Glutamatergic neuron (in vitro differentiated cells): ENCODE data around the gene ZDHHC24. TPM values are rescaled to one million over a fixed set of nuclear protein-coding genes. Genes with fewer than 3 reads are reported as not detected.

Experiments used
- DNase-seq: peaks from one replicate; pipeline ENCODE4 v3.0.0; 2022
- H3K27ac Mint-ChIP-seq: one replicate; pipeline ENCODE4 v1.8.0; 2020; ENCODE audit warnings: mild to moderate bottlenecking, mixed read lengths, inconsistent platforms; ENCODE audit not compliant: unreplicated experiment
- H3K27me3 Mint-ChIP-seq: one replicate; pipeline ENCODE4 v1.8.0; 2020; ENCODE audit warnings: mild to moderate bottlenecking, moderate library complexity, mixed read lengths, inconsistent platforms; ENCODE audit not compliant: unreplicated experiment
- H3K36me3 Mint-ChIP-seq: one replicate; pipeline ENCODE4 v1.8.0; 2020; ENCODE audit warnings: mild to moderate bottlenecking, mixed read lengths, inconsistent platforms; ENCODE audit not compliant: unreplicated experiment
- H3K4me1 Mint-ChIP-seq: one replicate; pipeline ENCODE4 v1.8.0; 2020; ENCODE audit warnings: mild to moderate bottlenecking, low read depth, mixed read lengths, inconsistent platforms; ENCODE audit not compliant: unreplicated experiment
- H3K4me3 Mint-ChIP-seq: one replicate; pipeline ENCODE4 v1.8.0; 2020; ENCODE audit warnings: mild to moderate bottlenecking, mixed read lengths, inconsistent platforms; ENCODE audit not compliant: unreplicated experiment
- H3K9me3 Mint-ChIP-seq: one replicate; pipeline ENCODE4 v1.8.0; 2020; ENCODE audit warnings: mild to moderate bottlenecking, moderate library complexity, mixed read lengths, inconsistent platforms; ENCODE audit not compliant: unreplicated experiment
- total RNA-seq: library from RNA; stranded (reverse); fragmentation: NEBNext Ultra II Directional; extraction: Animal tissue kit (Norgen Biotek cat#: 25700); gene quantifications from one replicate; pipeline ENCODE4 v1.2.1, GENCODE V29; 2021; ENCODE audit not compliant: unreplicated experiment
- TF ChIP-seq, protein P1 (sequence below): fragments of 200-600 bp; sonication (generic); IDR thresholded peaks from one replicate; pipeline ENCODE4 v1.5.0; 2021; ENCODE audit not compliant: partially characterized antibody, unreplicated experiment

Gene ZDHHC24
- total RNA-seq, 1 donor from 2014 or later = 11.5 TPM

DNA sequence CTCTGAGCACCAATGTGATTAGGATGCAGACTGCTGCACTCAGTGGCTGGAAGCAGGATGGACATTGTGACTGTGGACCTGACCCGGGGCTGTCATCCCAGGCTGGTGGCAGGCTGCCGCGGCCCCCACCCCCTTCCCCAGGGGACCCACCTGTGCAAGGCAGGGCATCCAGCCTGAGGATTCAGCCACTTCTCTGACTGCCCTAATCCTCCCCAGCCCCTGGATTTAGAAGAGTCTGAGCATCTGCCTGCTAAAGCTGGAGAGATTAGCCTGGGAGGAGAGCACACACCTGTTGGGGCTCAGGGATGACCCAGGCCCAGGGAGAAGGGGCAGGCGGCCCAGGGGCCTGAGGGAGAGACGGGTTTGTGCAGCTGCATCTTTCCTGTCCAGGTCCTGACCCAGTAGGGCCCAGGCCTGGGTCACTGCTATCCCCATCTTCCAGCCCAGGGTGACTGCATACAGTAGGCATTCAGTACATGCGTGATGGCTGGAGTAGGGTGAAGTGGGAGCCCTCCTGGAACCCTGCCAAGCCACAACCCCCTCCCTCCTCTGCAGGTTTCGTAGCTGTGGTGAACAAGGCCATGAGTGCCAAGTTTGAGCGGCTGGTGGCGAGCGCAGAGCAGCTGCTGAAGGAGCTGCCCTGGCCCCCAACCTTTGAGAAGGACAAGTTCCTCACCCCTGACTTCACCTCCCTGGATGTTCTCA is 53.5 kb downstream of the ZDHHC24 start:
- Mint-ChIP-seq H3K27ac (no peak overlapping the region), H3K4me3 (no peak overlapping the region), H3K27me3 (no peaks in the 10 kb centered on the region), H3K4me1 (peaks cover 1% of the 10 kb centered on the region), H3K36me3 (peaks cover 8% of the 10 kb centered on the region), H3K9me3 (no peaks in the 10 kb centered on the region)
- TF ChIP-seq, protein P1, sequence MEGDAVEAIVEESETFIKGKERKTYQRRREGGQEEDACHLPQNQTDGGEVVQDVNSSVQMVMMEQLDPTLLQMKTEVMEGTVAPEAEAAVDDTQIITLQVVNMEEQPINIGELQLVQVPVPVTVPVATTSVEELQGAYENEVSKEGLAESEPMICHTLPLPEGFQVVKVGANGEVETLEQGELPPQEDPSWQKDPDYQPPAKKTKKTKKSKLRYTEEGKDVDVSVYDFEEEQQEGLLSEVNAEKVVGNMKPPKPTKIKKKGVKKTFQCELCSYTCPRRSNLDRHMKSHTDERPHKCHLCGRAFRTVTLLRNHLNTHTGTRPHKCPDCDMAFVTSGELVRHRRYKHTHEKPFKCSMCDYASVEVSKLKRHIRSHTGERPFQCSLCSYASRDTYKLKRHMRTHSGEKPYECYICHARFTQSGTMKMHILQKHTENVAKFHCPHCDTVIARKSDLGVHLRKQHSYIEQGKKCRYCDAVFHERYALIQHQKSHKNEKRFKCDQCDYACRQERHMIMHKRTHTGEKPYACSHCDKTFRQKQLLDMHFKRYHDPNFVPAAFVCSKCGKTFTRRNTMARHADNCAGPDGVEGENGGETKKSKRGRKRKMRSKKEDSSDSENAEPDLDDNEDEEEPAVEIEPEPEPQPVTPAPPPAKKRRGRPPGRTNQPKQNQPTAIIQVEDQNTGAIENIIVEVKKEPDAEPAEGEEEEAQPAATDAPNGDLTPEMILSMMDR = no peak
- DNase-seq = no peak

DNA sequence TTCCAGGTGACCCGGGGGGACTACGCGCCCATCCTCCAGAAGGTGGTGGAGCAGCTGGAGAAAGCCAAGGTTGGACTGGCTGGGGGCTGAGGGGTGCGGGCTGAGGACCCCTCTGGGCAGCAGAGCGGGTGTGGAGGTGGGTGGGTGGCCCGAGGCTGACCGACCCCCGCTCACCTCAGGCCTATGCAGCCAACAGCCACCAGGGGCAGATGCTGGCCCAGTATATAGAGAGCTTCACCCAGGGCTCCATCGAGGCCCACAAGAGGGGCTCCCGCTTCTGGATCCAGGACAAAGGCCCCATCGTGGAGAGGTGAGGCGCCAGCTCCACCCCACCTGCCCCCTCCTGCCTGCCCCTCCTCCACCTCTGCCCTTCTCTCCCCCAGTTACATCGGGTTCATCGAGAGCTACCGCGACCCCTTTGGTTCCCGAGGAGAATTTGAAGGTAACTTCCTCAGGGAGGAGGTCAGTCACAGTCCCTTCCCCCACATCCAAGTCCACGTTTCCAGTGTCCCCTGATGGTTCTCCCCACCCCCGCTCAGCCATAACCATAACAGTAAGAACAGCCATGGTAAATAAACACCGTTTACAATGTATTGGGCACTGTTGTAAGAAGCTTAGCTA is 54.4 kb downstream of the ZDHHC24 start:
- DNase-seq = peak; percentile 48
- Mint-ChIP-seq H3K27ac (no peak overlapping the region), H3K27me3 (no peaks in the 10 kb centered on the region), H3K36me3 (peaks cover 8% of the 10 kb centered on the region), H3K9me3 (no peaks in the 10 kb centered on the region), H3K4me1 (peaks cover 1% of the 10 kb centered on the region), H3K4me3 (no peak overlapping the region)
- TF ChIP-seq, protein P1 = peak; percentile 63

- TF ChIP-seq, protein P1 = no peak
- Mint-ChIP-seq H3K4me3 (no peak overlapping the region), H3K27ac (no peak overlapping the region), H3K9me3 (no peaks in the 10 kb centered on the region), H3K36me3 (peaks cover 8% of the 10 kb centered on the region), H3K4me1 (peaks cover 1% of the 10 kb centered on the region), H3K27me3 (no peaks in the 10 kb centered on the region)
- no peak for DNase-seq
Measured at GRCh38 chr11:66489636-66490035, 56.2 kb downstream of the ZDHHC24 start.

- no peak overlapping the region for H3K4me3 Mint-ChIP-seq
- peaks cover 8% of the 10 kb centered on the region for H3K36me3 Mint-ChIP-seq
- H3K4me1 Mint-ChIP-seq = peaks cover 1% of the 10 kb centered on the region
- H3K9me3 Mint-ChIP-seq = no peaks in the 10 kb centered on the region
- DNase-seq = no peak
- H3K27ac Mint-ChIP-seq = no peak overlapping the region
- no peaks in the 10 kb centered on the region for H3K27me3 Mint-ChIP-seq
- TF ChIP-seq, protein P1 = no peak
Measured at GRCh38 chr11:66488957-66489356, 56.9 kb downstream of the ZDHHC24 start.

DNA sequence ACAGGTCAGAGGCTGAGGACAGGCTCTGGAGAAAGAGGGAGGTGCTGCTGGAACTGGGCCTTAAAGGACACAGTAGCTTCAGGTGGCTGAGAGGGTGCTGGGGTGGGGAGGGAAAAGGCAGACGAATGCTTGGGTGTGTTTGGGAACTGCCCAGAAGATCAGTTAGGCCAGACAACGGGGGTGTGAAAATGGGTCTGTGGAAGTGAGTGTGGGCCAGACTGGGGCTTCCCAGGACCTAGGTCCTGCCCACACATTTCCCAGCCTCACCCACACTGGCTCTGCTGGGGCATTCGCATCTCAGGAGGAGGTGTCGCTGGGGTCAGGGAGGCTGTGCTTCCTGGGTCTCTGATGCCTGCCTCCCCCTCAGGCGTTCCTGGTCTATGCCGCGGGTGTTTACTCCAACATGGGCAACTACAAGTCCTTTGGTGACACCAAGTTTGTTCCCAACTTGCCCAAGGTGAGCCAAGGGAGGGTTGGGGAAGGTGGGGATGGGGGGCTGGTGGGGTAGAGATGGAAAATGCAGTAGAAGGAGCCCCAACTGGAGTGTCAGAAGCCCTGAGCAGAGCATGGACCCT is 61.0 kb downstream of the ZDHHC24 start:
- H3K27me3 Mint-ChIP-seq = peaks cover 2% of the 10 kb centered on the region
- H3K4me3 Mint-ChIP-seq = no peak overlapping the region
- peaks cover 3% of the 10 kb centered on the region for H3K9me3 Mint-ChIP-seq
- peaks cover 4% of the 10 kb centered on the region for H3K36me3 Mint-ChIP-seq
- DNase-seq = no peak
- TF ChIP-seq, protein P1 = no peak
- no peak overlapping the region for H3K27ac Mint-ChIP-seq
- no peaks in the 10 kb centered on the region for H3K4me1 Mint-ChIP-seq
